ENCODE data around the gene APOL1.
"Not testable (repeated sequence)": the region's sequence is repeated elsewhere in the genome, so short reads cannot be mapped to it uniquely, and the experiment has no call there.

- TF ChIP-seq CTCF (IDR thresholded peaks at IDR 0.05; ENCODE audit: extremely low read depth in 1 of 2, insufficient read depth in 1 of 2, low read depth in 1 of 2, low read length in 2 of 2); POLR2A (IDR thresholded peaks at IDR 0.05; ENCODE audit: low read depth, low read length); EZH2 (IDR thresholded peaks at IDR 0.05; ENCODE audit: borderline replicate concordance, low read depth, low read length, severe bottlenecking); POLR2AphosphoS5 (IDR thresholded peaks at IDR 0.05; ENCODE audit: insufficient read depth, low read depth, low read length); MAX (IDR thresholded peaks at IDR 0.05; ENCODE audit: insufficient read depth, insufficient read length); FOS (IDR thresholded peaks at IDR 0.05; ENCODE audit: borderline replicate concordance, insufficient read depth, low read length); JUN (IDR thresholded peaks at IDR 0.05; ENCODE audit: borderline replicate concordance, insufficient read depth, insufficient read length, low read depth); MYC (IDR thresholded peaks at IDR 0.05; ENCODE audit: low read depth, low read length); GATA2 (IDR thresholded peaks at IDR 0.05; ENCODE audit: insufficient read depth, insufficient read length, low read depth, low read length): not testable (repeated sequence)
Measured at GRCh38 chr22:36203441-36203840, 49.5 kb upstream of the APOL1 start.
